GM19324 (cell line): ENCODE measurements around the gene FFAR3.
"Not testable (repeated sequence)": the region's sequence is repeated elsewhere in the genome, so short reads cannot be mapped to it uniquely, and the experiment has no call there.

Source experiments
- ATAC-seq: cut with Tn5 transposase; IDR thresholded peaks from one replicate; pipeline ENCODE4 v1.9.1; 2021; ENCODE audit warnings: mild to moderate bottlenecking, moderate library complexity; ENCODE audit not compliant: unreplicated experiment, low FRiP score

Gene FFAR3

GRCh38 chr19:35349614-35350521 lies 8.4 kb upstream of the FFAR3 start:
- no peak for ATAC-seq

GRCh38 chr19:35350591-35350990 lies 7.7 kb upstream of the FFAR3 start:
- no peak for ATAC-seq

- no peak for ATAC-seq
These were observed 6.7 kb upstream of the FFAR3 start for GRCh38 chr19:35351411-35352176.

- no peak for ATAC-seq
These were observed 6.1 kb upstream of the FFAR3 start for GRCh38 chr19:35352177-35352447.

GRCh38 chr19:35352448-35353304 lies 5.6 kb upstream of the FFAR3 start:
- no peak for ATAC-seq

GRCh38 chr19:35353635-35354034 lies 4.6 kb upstream of the FFAR3 start:
- no peak for ATAC-seq

- ATAC-seq, result no peak
These were observed 3.4 kb upstream of the FFAR3 start for GRCh38 chr19:35354898-35355297.

- ATAC-seq, result no peak
These were observed 2.3 kb upstream of the FFAR3 start for GRCh38 chr19:35355791-35356460.

GRCh38 chr19:35358834-35359233 lies 574 bp downstream of the FFAR3 start:
- ATAC-seq, result not testable (repeated sequence)

GRCh38 chr19:35359395-35359794 lies 1.1 kb downstream of the FFAR3 start:
- ATAC-seq, result not testable (repeated sequence)

GRCh38 chr19:35360081-35360480 lies 1.8 kb downstream of the FFAR3 start:
- ATAC-seq, result not testable (repeated sequence)

- ATAC-seq, result no peak
These were observed 2.7 kb downstream of the FFAR3 start for GRCh38 chr19:35360880-35361420.

GRCh38 chr19:35362261-35363000 lies 4.2 kb downstream of the FFAR3 start:
- ATAC-seq, result no peak

- no peak for ATAC-seq
These were observed 4.8 kb downstream of the FFAR3 start for GRCh38 chr19:35363001-35363590.

- no peak for ATAC-seq
These were observed 5.6 kb downstream of the FFAR3 start for GRCh38 chr19:35363711-35364425.

GRCh38 chr19:35365303-35365702 lies 7.0 kb downstream of the FFAR3 start:
- ATAC-seq, result no peak

- no peak for ATAC-seq
These were observed 10.1 kb downstream of the FFAR3 start for GRCh38 chr19:35368378-35368777.

- no peak for ATAC-seq
These were observed 11.3 kb downstream of the FFAR3 start for GRCh38 chr19:35369522-35369921.
